HepG2 (cell line): ENCODE results near the gene EPHA4. TPM values are rescaled to one million over a fixed set of nuclear protein-coding genes. Genes with fewer than 3 reads are reported as not detected.
A peak's percentile ranks its signal among the peaks of the same experiment; 100 is the strongest.

Source experiments
- ATAC-seq: fragments of 200-7000 bp; cut with Tn5 transposase; 3 replicates; pipeline ENCODE4 v1.9.1; 2020; ENCODE audit warnings: mild to moderate bottlenecking, moderate library complexity
- BruUV-seq: library from RNA; stranded (reverse); fragments of 400-500 nt; replicated peaks from 2 replicates; lab custom pipeline; 2021; lab: Mats Ljungman, UMichigan
- CTCF ChIA-PET: fragments of 300-600 bp; formaldehyde crosslinking; extraction: SDS; loops from one replicate; lab custom pipeline; 2021; ENCODE audit warnings: low total read pairs, inconsistent platforms, low intra/inter-chr PET ratio; lab: Yijun Ruan, JAX
- POLR2A ChIA-PET: fragments of 350-600 bp; sonication (Branson Sonifier 250); formaldehyde crosslinking; loops from one replicate; lab custom pipeline; 2020; ENCODE audit warnings: antibody characterized with exemption, inconsistent platforms; lab: Yijun Ruan, JAX
- DNase-seq: peaks from one replicate; pipeline ENCODE4 v3.0.0-alpha.2; 2015; ENCODE audit warnings: low spot score
- FAIRE-seq: peaks from 3 replicates; lab custom pipeline; 2011; peaks lifted over from hg19 to GRCh38; lab: Jason Lieb, UNC
- H2AFZ ChIP-seq: one replicate; pipeline ENCODE4 v1.6.1; 2011; ENCODE audit warnings: low read length, inconsistent platforms
- H3K27ac ChIP-seq: fragments of 300-600 bp; 3 replicates; pipeline ENCODE4 v1.8.0; 2011; ENCODE audit warnings: mixed run types, mild to moderate bottlenecking, mixed read lengths, low read length, inconsistent platforms; ENCODE audit not compliant: insufficient read depth; ENCODE audit errors: extremely low read length
- H3K27me3 ChIP-seq, 2 experiments: fragments of 200-600 bp in 1 of 2; 2 replicates in 1 of 2; 3 replicates in 1 of 2; pipeline versions ENCODE4 v1.6.0 to v1.8.0; 2011; ENCODE audit warnings: low read length in 2 of 2, mild to moderate bottlenecking in 2 of 2, moderate library complexity in 2 of 2, inconsistent platforms in 1 of 2; ENCODE audit not compliant: insufficient read depth in 2 of 2, control insufficient read depth in 1 of 2
- H3K36me3 ChIP-seq, 2 experiments: fragments of 200-600 bp in 1 of 2; replicated peaks in 1 of 2; 2 replicates in 1 of 2; 3 replicates in 1 of 2; pipeline versions ENCODE4 v1.5.1 to v1.8.0; 2011; ENCODE audit warnings: low read length in 2 of 2, inconsistent platforms in 1 of 2; ENCODE audit not compliant: insufficient read depth in 2 of 2, control insufficient read depth in 1 of 2
- H3K4me1 ChIP-seq: 2 replicates; pipeline ENCODE4 v1.5.1; 2012; ENCODE audit warnings: low read length, inconsistent platforms; ENCODE audit not compliant: insufficient read depth
- H3K4me2 ChIP-seq: 2 replicates; pipeline ENCODE4 v1.6.0; 2011; ENCODE audit warnings: low read depth, low read length, inconsistent platforms
- H3K4me3 ChIP-seq, 3 experiments: fragments of 200-600 bp in 1 of 3; sonication (generic), shearing (Covaris generic) in 1 of 3; replicated peaks in 1 of 3; 2 replicates each; pipeline ENCODE4 v1.5.1; 2011 to 2016; ENCODE audit warnings: low read length in 3 of 3, inconsistent platforms in 2 of 3, low read depth in 2 of 3, mild to moderate bottlenecking in 2 of 3, control low read depth in 1 of 3, mixed read lengths in 1 of 3; ENCODE audit not compliant: insufficient read depth in 1 of 3
- H3K79me2 ChIP-seq: one replicate; pipeline ENCODE4 v1.6.1; 2011; ENCODE audit warnings: low read length, inconsistent platforms; ENCODE audit not compliant: insufficient read depth
- H3K9ac ChIP-seq: 2 replicates; pipeline ENCODE4 v1.6.0; 2011; ENCODE audit warnings: mild to moderate bottlenecking, low read depth, low read length, inconsistent platforms; ENCODE audit not compliant: insufficient read depth
- H3K9me3 ChIP-seq: 2 replicates; pipeline ENCODE4 v1.5.1; 2012; ENCODE audit warnings: mild to moderate bottlenecking, low read length
- H4K20me1 ChIP-seq: 2 replicates; pipeline ENCODE4 v1.6.0; 2011; ENCODE audit warnings: inconsistent platforms, mild to moderate bottlenecking, low read length, moderate library complexity; ENCODE audit not compliant: insufficient read depth
- ATF1 ChIP-seq: IDR thresholded peaks from 2 replicates; pipeline ENCODE4 v1.6.1; 2016; ENCODE audit warnings: mild to moderate bottlenecking, control low read depth
- ATF7 ChIP-seq, 2 experiments: fragments of 450-650 bp in 1 of 2; sonication (generic) in 1 of 2; formaldehyde crosslinking in 1 of 2; IDR thresholded peaks; 2 replicates each; pipeline versions ENCODE4 v1.4.0 to v1.6.1; 2016 to 2020; ENCODE audit warnings: antibody characterized with exemption in 1 of 2, mild to moderate bottlenecking in 1 of 2, missing genetic modification reagents in 1 of 2
- CEBPB ChIP-seq: IDR thresholded peaks from 2 replicates; pipeline ENCODE4 v1.6.1; 2011; ENCODE audit warnings: low read depth, low read length, improper control_type of control experiment, borderline replicate concordance
- CENPBD1 ChIP-seq: sonication (generic); formaldehyde crosslinking; IDR thresholded peaks from 2 replicates; pipeline ENCODE4 v1.8.0; 2022; ENCODE audit warnings: missing genetic modification reagents, low read depth, mild to moderate bottlenecking, borderline replicate concordance
- FIP1L1 ChIP-seq: fragments of 200-400 bp; formaldehyde crosslinking; IDR thresholded peaks from 2 replicates; pipeline ENCODE4 v1.6.1; 2018; ENCODE audit warnings: low read depth, mild to moderate bottlenecking, low read length, moderate library complexity, borderline replicate concordance; ENCODE audit not compliant: insufficient read depth
- MTA1 ChIP-seq: sonication (generic); formaldehyde crosslinking; IDR thresholded peaks from 2 replicates; pipeline ENCODE4 v1.4.0; 2020; ENCODE audit warnings: missing genetic modification reagents, mild to moderate bottlenecking, borderline replicate concordance
- NFAT5 ChIP-seq: sonication (generic); formaldehyde crosslinking; IDR thresholded peaks from 2 replicates; pipeline ENCODE4 v1.4.0; 2020; ENCODE audit warnings: missing genetic modification reagents
- REPIN1 ChIP-seq: sonication (generic); formaldehyde crosslinking; IDR thresholded peaks from 2 replicates; pipeline ENCODE4 v1.8.0; 2022; ENCODE audit warnings: missing genetic modification reagents, low read depth, mild to moderate bottlenecking, borderline replicate concordance
- SOX5 ChIP-seq: IDR thresholded peaks from 2 replicates; pipeline ENCODE4 v1.6.1; 2016; ENCODE audit warnings: borderline replicate concordance
- SP2 ChIP-seq: sonication (generic); formaldehyde crosslinking; IDR thresholded peaks from 2 replicates; pipeline ENCODE4 v1.5.1; 2020; ENCODE audit warnings: mild to moderate bottlenecking, missing genetic modification reagents
- XBP1 ChIP-seq: sonication (generic); formaldehyde crosslinking; IDR thresholded peaks from 2 replicates; pipeline ENCODE4 v1.5.0; 2020; ENCODE audit warnings: missing genetic modification reagents
- ZBTB8A ChIP-seq: sonication (generic); formaldehyde crosslinking; IDR thresholded peaks from 2 replicates; pipeline ENCODE4 v1.4.0; 2020; ENCODE audit warnings: mild to moderate bottlenecking, low read depth, missing genetic modification reagents, borderline replicate concordance
- ZNF800 ChIP-seq: sonication (generic); formaldehyde crosslinking; IDR thresholded peaks from 2 replicates; pipeline ENCODE4 v1.4.0; 2020; ENCODE audit warnings: missing genetic modification reagents
- ZNF891 ChIP-seq: sonication (generic); formaldehyde crosslinking; IDR thresholded peaks from 2 replicates; pipeline ENCODE4 v1.5.0; 2020; ENCODE audit warnings: mild to moderate bottlenecking, missing genetic modification reagents
- ZSCAN25 ChIP-seq: sonication (generic); formaldehyde crosslinking; IDR thresholded peaks from 2 replicates; pipeline ENCODE4 v1.8.0; 2022; ENCODE audit warnings: mild to moderate bottlenecking, missing genetic modification reagents
- ZSCAN29 ChIP-seq: sonication (generic); formaldehyde crosslinking; conservative IDR thresholded peaks from 2 replicates; pipeline ENCODE4 v1.4.0; 2020; ENCODE audit warnings: mild to moderate bottlenecking, missing genetic modification reagents
- ZZZ3 ChIP-seq: sonication (generic); formaldehyde crosslinking; IDR thresholded peaks from 2 replicates; pipeline ENCODE4 v1.4.0; 2020; ENCODE audit warnings: missing genetic modification reagents, mild to moderate bottlenecking, borderline replicate concordance
- WGBS: methylation state at CpG from one replicate; pipeline ENCODE4 v1.1.6; 2017; ENCODE audit warnings: low lambda C conversion rate; 5-methylcytosine and 5-hydroxymethylcytosine counted together
- in situ Hi-C: cut with HindIII; loops from 2 replicates; pipeline ENCODE4 v1.10.0; 2017; ENCODE audit warnings: low pct_unique_long_range_greater_than_20kb; ENCODE audit not compliant: extremely low pct_ligation_motif_present
- intact Hi-C: fragments of 100-400 bp; cut with micrococcal nuclease; formaldehyde crosslinking; loops from one replicate; pipeline ENCODE4 v1.10.0; 2022; ENCODE audit not compliant: unreplicated experiment
- polyA plus RNA-seq, 8 experiments: library from polyadenylated mRNA; depleted of rRNA in 3 of 8; stranded (reverse) in 7 of 8; unstranded in 1 of 8; fragments of >200 nt; fragmentation: Illumina TruSeq in 4 of 8; extraction: Trizol in 4 of 8; gene quantifications; 2 replicates each; pipeline versions ENCODE4 v1.2.1 to v1.2.3, GENCODE V29; 2011 to 2016; ENCODE audit warnings: low read depth in 4 of 8, missing spikeins in 1 of 8, mixed read lengths in 1 of 8; ENCODE audit not compliant: insufficient read depth in 1 of 8
- total RNA-seq, 5 experiments: library from RNA; depleted of rRNA; stranded (reverse); fragments of >200 nt; fragmentation: Illumina TruSeq; extraction: Trizol; gene quantifications; 2 replicates each; pipeline ENCODE4 v1.2.3, GENCODE V29; 2016; ENCODE audit warnings: low read depth in 1 of 5

The EPHA4 gene
- total and polyA plus RNA-seq, 2 of the 13 experiments (the other 11 are each of a cell fraction or from before 2014, with no cell fraction given): not detected

- in situ Hi-C loops (no loop called here), intact Hi-C loops (no loop called here)
- WGBS: 2% methylated on average over 6 of the region's 6 CpGs
- Histone ChIP-seq H2AFZ (no peak overlapping the region), H3K27me3 (peaks cover 0 to 4% of the 10 kb centered on the region in 2 experiments; a peak in 3 of 5 replicates), H3K4me3 (no peak overlapping the region), H3K4me1 (no peaks in the 10 kb centered on the region), H3K9ac (no peak overlapping the region), H3K36me3 (no peaks in the 10 kb centered on the region), H3K27ac (no peak overlapping the region), H4K20me1 (no peaks in the 10 kb centered on the region), H3K4me2 (no peak overlapping the region), H3K79me2 (no peaks in the 10 kb centered on the region), H3K9me3 (no peaks in the 10 kb centered on the region)
- DNase-seq: no peak
- ChIA-PET POLR2A (no interaction called here), CTCF (no interaction called here)
- no peak for FAIRE-seq
- BruUV-seq: no TSS peak
- no peak for ATAC-seq
- no peak for TF ChIP-seq SP2
- TF ChIP-seq REPIN1 (CRISPR knock-in tag): no peak
- no peak for TF ChIP-seq ZNF800 (CRISPR knock-in tag)
- no peak for TF ChIP-seq MTA1 (CRISPR knock-in tag)
- TF ChIP-seq ATF1: no peak
- TF ChIP-seq ZSCAN25 (CRISPR knock-in tag): no peak
- no peak for TF ChIP-seq FIP1L1
- no peak for TF ChIP-seq CENPBD1
- no peak for TF ChIP-seq NFAT5 (CRISPR knock-in tag)
- peak; percentile 68; the same call in 1 of the 2 replicates for TF ChIP-seq CEBPB
- no peak for TF ChIP-seq ZNF891 (CRISPR knock-in tag)
- TF ChIP-seq ZSCAN29 (CRISPR knock-in tag): no peak
- TF ChIP-seq ZBTB8A (CRISPR knock-in tag): no peak
- no peak for TF ChIP-seq ZZZ3 (CRISPR knock-in tag)
- peak; percentile 72 for TF ChIP-seq ATF7 (IDR thresholded peaks at IDR 0.05)
- TF ChIP-seq ATF7 (CRISPR knock-in tag; IDR thresholded peaks at IDR 0.05): no peak
- TF ChIP-seq SOX5 (CRISPR knock-in tag): no peak
- TF ChIP-seq XBP1: no peak
Measured at GRCh38 chr2:221455214-221455613, 116.9 kb downstream of the EPHA4 start.
